CD4-positive, alpha-beta T cell treated with Interleukin-17A for 4 hours (primary cell): Measurements from ENCODE around the gene ETV3L.

Experiments
- DNase-seq: peaks from one replicate; pipeline ENCODE4 v3.0.0-alpha.2; 2020; ENCODE audit warnings: mixed read lengths

ETV3L gene

GRCh38 chr1:157131281-157131680, 31.7 kb upstream of the ETV3L start:
- DNase-seq = no peak

- no peak for DNase-seq
Observed at GRCh38 chr1:157124855-157125254, 25.2 kb upstream of the ETV3L start.

GRCh38 chr1:157119448-157119847, 19.8 kb upstream of the ETV3L start:
- no peak for DNase-seq

GRCh38 chr1:157119008-157119407, 19.4 kb upstream of the ETV3L start:
- no peak for DNase-seq

GRCh38 chr1:157117527-157118057, 18.0 kb upstream of the ETV3L start:
- DNase-seq = no peak

- no peak for DNase-seq
Observed at GRCh38 chr1:157116737-157117103, 17.1 kb upstream of the ETV3L start.

- no peak for DNase-seq
Observed at GRCh38 chr1:157115851-157116736, 16.5 kb upstream of the ETV3L start.

GRCh38 chr1:157115429-157115838, 15.8 kb upstream of the ETV3L start:
- no peak for DNase-seq

- no peak for DNase-seq
Observed at GRCh38 chr1:157114183-157115121, 14.8 kb upstream of the ETV3L start.

GRCh38 chr1:157113631-157114030, 14.0 kb upstream of the ETV3L start:
- DNase-seq = no peak

GRCh38 chr1:157113106-157113505, 13.5 kb upstream of the ETV3L start:
- DNase-seq = no peak

GRCh38 chr1:157112186-157112867, 12.7 kb upstream of the ETV3L start:
- DNase-seq = no peak

GRCh38 chr1:157111396-157112165, 12.0 kb upstream of the ETV3L start:
- no peak for DNase-seq

GRCh38 chr1:157110686-157111085, 11.1 kb upstream of the ETV3L start:
- no peak for DNase-seq

- no peak for DNase-seq
Observed at GRCh38 chr1:157110003-157110402, 10.4 kb upstream of the ETV3L start.

- DNase-seq = no peak
Observed at GRCh38 chr1:157108448-157108847, 8.8 kb upstream of the ETV3L start.

GRCh38 chr1:157107702-157108101, 8.1 kb upstream of the ETV3L start:
- DNase-seq = no peak

GRCh38 chr1:157106813-157107189, 7.2 kb upstream of the ETV3L start:
- DNase-seq = no peak

- no peak for DNase-seq
Observed at GRCh38 chr1:157105988-157106812, 6.6 kb upstream of the ETV3L start.

GRCh38 chr1:157105298-157105987, 5.8 kb upstream of the ETV3L start:
- DNase-seq = no peak
